GM21529 (cell line): ENCODE data around the gene SLC37A4.
"Not testable (repeated sequence)": the region's sequence is repeated elsewhere in the genome, so short reads cannot be mapped to it uniquely, and the experiment has no call there.

ENCODE experiments used
- ATAC-seq: cut with Tn5 transposase; IDR thresholded peaks from one replicate; pipeline ENCODE4 v1.9.1; 2021; ENCODE audit not compliant: unreplicated experiment

SLC37A4 gene

DNA sequence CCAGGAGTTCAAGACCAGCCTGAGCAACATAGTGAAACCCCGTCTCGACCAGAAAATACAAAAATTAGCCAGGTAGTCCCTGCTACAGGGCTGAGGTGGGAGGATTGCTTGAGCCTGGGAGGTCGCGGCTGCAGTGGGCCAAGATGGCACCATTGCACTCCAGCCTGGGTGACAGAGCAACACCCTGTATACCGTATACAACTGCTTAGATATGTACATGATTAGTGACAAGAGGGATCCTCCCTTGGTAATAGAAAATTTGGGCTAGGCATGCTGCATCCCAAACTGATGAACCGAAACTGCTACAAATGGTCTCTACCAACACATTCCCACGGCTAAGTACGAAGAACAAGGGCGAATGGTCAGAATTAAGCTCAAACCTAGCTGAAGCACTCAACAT lies 12.2 kb upstream of the SLC37A4 start:
- no peak for ATAC-seq

DNA sequence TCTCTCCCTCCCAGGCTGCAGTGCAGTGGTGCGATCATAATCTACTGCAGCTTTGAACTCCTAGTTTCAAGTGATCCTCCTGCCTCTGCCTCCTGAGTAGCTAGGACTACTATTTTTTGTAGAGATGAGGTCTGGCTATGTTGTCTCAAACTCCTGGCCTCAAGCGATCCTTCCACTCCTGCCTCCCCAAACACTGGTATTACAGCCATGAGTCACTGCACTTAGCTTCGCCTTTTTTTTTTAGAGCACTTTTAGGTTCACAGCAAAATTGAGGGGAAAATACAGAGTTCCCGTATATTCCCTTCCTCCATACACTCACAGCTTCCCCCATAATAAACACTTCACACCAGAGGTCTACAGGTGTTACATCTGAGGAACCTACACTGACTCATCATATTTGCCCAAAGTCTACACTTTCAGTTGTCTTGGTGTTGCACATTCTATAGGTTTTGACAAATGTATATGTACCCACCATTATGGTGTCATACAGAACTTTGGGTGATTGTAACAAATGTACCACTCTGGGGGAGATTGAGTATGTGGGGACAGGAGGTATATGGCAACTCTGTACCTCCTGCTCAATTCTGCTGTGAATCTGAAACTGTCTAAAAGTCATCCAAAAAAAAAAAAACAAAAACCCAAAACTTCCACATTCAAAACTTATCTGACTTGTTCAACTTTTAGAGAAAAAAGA lies 11.3 kb upstream of the SLC37A4 start:
- no peak for ATAC-seq

DNA sequence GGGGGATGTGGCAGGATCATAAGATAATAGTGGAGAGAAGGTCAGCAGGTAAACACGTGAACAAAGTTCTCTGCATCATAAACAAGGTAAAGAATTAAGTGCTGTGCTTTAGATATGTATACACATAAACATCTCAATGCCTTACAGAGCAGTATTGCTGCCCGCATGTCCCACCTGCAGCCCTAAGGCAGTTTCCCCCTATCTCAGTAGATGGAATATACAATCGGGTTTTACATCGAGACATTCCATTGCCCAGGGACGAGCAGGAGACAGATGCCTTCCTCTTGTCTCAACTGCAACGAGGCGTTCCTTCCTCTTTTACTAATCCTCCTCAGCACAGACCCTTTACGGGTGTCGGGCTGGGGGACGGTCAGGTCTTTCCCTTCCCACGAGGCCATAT lies 8.8 kb upstream of the SLC37A4 start:
- ATAC-seq: not testable (repeated sequence)

DNA sequence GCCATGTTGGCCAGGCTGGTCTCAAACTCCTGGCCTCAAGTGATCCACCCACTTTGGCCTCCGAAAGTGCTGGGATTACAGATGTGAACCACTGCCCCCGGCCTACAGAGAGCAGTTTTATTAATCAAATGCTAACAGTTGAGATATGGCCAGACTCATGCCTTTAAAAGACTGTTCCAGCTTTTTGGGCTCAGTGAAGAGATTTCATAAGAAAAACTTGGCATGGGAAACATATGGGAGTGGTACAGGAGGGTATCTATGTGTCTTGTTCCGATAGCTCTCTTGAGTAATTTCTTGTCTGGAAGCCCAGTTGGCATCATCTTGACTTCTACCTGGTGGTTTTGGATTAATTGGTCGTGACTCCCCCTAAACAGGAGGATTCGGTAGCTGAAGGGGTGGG lies 8.2 kb upstream of the SLC37A4 start:
- no peak for ATAC-seq

GRCh38 chr11:119034813-119035212 lies 4.1 kb upstream of the SLC37A4 start:
- ATAC-seq: no peak

DNA sequence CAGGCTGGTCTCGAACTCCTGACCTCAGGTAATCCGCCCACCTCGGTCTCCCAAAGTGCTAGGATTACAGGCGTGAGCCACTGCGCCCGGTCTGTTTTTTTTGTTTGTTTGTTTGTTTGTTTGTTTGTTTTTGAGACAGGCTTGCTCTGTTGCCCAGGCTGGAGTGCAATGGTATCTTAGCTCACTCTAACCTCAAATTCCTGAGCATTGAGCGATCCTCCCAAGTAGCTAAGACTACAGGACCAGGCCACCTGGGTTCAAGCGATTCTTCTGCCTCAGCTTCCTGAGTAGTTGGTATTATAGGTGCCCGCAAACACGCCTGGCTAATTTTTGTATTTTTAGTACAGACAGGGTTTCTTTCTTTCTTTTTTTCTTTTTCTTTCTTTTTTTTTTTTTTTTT lies 2.7 kb upstream of the SLC37A4 start:
- ATAC-seq: not testable (repeated sequence)

DNA sequence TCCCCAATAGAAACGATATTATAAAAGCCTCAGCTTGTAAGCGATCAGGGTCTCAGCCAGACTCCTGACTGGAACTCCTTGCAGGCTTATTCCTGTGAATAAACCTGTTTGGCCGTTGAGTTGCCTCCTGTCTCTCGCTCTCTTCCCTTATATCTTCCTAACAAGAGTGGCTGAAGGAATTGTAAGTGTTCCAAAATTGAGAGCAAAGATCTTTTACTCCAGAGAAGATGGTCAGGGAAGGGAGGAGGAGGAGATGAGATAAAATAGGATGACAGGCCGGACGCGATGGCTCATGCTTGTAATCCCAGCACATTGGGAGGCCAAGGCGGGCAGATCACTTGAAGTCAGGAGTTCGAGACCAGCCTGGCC lies 1.2 kb upstream of the SLC37A4 start:
- ATAC-seq: no peak

- peak; percentile 11 for ATAC-seq
These were observed 698 bp downstream of the SLC37A4 start for GRCh38 chr11:119030029-119030328.

DNA sequence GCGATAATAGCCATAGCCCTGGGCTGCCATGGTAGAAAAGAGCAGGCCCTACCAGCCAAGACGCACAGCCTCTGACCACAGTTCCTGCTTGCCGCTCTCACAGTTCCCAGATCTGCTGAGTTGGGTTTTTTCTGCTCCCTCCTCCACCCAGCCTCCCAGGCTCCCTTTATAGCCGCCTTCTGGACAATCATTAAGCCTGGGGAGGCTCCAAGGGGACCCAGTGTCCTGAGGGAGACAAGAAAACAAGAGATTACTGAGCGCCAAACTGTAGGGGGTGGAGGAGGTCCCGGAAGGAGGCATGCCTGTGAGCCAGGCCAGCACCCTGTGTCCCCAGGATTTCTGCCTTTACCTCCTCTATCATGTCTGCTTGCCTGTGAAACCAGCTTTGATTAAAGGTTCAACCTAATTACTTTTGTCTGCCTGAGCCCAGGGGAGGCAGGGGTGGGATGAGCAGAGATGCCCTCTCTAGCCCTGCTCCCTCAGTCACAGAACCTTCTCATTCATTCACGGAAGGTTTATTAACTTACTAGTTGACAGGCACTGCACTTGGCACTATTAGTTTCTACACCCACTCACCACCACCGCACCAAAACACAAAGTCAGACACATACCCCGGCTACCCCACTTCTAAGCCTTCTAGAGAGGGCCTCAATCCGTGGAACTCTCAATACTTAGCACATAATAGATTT lies 1.2 kb downstream of the SLC37A4 start:
- peak; percentile 17 for ATAC-seq

- ATAC-seq: no peak
These were observed 1.7 kb downstream of the SLC37A4 start for GRCh38 chr11:119029069-119029339.

DNA sequence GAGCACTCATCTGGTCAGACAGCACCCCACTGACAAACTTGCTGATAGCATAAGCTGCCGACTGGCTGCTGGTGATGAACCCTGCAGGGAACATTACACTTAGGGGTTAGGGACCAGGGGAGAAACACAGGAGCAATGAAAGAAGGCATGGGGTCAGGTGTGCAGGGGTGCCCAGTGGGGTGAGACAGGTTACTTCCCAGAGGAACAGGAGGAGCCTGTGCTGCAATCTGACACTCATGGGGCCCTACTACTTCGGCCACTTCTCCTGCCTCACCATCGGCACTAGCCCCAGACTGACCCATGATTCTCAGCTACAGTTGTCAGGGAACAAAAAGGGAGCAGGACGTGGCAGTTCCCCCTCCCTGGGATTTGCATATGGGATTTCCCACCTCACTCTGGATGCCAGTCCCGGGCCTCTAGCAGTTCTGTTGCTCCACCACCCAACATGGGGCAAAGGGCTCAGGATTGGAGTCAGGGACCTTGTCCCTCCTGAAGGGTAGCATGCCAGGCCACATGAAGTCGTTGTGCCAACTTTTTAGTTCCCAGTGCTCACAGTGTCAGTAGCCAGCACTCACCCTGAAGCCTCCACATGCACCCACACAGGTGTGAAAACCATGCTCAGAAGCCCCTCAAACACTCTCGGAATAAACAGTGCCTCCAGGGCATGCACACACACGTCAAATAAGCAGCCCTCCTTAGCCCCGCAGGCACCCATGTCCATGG lies 2.2 kb downstream of the SLC37A4 start:
- ATAC-seq: no peak

- no peak for ATAC-seq
These were observed 2.9 kb downstream of the SLC37A4 start for GRCh38 chr11:119027561-119028345.

DNA sequence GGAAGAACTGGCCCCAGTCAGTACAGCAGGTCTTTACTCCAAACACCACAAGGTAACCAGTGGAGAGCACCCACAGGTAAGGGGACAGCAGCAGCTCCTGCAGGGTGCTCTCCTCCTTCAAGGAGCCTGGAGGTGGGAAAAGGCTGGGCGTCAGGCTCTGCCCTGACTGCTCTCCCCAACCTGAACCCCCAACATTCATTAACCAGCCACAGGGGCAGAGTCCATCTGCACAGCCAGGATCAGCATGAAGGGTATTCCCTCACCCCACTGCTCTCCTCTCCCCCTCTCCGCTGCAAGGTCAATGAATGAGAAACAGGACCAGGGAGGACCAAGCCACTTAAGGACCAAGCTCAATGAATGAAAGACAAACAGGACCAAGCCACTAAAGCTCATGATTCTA lies 3.7 kb downstream of the SLC37A4 start:
- no peak for ATAC-seq

DNA sequence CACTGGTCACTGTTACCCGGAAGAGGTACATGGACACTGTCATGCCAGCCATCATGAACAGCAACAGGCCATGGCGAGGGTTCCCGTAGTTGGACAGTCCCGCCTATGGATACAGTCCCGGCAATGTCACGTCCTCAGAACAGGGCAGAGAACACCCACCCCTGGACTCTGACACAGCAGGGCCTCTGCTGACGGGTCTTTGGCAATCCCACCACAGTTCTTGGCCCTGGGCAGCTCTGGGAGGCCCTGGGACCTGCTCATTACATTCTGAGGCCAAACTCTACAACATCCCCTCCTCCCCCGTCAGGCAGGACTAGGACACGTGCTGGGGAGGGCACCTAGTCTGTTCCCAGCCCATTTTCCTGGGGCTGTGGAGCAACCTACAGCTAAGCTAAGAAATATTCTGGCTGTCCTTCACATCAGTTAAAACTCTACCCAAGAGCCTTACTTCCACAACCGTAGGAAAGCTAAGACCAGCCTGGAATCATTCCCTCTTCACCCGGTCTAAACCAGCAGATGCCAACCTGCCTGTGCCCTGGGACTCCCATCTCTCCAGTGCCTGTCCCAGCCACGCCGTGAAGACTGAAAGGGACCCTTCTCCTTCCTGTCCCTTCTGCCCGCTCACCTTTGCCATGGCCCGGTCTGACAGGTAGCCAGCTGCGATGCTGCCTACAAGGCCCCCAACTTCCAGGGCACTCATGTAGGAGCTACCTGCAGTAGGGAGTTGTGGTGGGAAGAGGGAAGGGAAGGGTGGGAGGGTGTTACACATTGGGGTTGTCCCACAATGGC lies 4.5 kb downstream of the SLC37A4 start:
- no peak for ATAC-seq

GRCh38 chr11:119025541-119025940 lies 5.1 kb downstream of the SLC37A4 start:
- no peak for ATAC-seq

DNA sequence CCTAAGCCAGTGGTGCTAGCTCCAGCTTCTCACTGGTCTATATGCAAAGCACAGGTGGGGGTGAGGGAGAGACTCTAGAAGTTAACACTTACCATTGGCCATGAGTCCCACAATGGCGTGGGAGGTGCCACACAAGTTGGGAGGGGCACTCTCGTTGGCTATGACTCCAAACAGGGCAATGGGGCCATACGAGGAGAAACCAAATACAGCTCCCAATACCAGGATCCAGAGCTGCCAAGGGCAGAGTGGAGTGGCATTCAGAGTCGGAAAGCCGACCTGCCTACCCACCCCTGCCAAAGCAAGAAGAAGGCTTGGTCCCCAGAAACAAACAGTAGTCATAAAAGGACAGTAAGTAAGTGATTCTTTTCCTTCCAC lies 5.6 kb downstream of the SLC37A4 start:
- no peak for ATAC-seq

DNA sequence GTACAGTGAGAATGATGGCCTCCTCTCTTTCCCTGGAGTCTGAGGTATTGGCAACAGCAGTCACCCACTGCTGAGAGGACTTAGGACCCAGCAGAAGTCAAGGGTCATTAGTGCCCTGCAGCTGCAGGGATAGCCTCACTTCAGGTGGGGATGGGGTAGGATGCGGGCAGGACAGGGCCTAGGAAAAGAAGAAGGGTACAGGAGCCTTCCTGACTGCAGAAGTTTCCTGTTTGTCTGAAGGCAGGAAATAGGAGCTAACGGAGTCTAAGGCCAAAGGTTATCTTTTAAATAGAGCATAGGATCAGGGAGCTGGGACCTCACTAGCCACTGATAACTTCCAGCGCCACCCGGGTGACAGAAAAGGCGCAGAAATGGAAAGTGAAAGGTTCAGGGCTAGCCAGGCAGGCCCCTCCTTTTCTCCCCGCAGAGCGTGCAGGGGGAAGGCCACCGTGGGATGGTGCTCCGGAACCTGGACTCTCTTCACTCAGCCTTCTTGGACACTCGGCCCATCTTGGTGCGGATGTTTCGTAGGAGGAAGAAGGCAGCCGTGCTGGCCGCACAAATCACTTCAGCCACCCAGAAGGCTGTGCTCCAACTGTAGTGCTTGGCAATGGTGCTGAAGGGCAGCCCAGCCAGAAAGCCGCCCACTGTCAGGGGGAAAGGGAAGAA lies 6.1 kb downstream of the SLC37A4 start:
- ATAC-seq: no peak

DNA sequence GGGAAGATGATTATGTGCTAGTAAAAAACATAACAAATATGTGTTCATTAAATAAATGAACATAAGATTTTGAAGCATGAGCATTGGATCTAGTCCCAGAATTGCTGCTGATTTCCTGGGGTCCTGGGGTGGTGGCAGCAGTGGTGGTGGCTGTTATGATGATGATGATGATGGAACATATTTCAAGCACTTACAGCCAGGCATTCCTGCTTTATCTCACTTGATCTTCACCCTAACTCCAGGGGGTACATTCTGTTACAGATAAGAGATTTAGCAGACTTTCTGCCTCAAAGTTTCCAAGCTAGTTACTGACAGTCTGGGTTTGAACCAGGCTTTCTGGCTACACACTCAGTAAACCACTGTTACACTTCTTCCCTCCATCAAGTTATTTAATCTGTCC lies 6.9 kb downstream of the SLC37A4 start:
- no peak for ATAC-seq

DNA sequence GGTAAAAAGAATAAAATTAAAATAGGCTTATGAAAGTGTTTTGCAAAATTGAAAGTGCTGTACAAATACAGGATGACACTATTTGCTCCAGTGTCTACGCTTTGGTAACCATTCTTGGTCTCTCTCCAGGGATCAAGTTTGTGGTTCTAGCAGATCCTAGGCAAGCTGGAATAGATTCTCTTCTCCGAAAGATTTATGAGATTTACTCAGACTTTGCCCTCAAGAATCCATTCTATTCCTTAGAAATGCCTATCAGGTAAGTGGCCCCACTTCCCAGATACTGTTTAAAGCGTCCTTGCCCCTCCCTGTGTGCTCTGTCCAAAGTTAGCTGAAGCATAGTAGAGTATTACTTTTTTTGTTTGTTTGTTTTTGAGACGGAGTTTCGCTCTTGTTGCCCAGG lies 9.0 kb downstream of the SLC37A4 start:
- no peak for ATAC-seq

DNA sequence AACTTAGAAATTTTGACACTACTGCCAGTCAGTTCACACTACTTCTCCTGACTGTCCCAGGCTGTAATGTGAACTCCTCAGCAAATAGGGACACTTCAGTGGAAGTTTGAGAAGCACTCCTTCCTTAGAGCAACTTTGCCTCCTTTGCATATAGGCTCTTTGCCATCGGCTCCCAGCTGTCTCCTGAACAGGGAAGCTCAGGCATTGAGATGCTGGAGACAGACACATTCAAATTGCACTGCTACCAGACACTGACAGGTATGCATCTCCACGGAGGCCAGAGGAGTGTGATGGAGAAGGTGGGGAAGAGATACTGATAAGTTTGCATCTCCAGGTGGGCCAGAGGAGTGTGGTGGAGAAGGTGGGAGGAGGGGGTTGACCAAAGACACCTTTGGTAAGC lies 10.7 kb downstream of the SLC37A4 start:
- no peak for ATAC-seq
